ENCODE data around the gene C2CD4A.

C2CD4A gene

DNA sequence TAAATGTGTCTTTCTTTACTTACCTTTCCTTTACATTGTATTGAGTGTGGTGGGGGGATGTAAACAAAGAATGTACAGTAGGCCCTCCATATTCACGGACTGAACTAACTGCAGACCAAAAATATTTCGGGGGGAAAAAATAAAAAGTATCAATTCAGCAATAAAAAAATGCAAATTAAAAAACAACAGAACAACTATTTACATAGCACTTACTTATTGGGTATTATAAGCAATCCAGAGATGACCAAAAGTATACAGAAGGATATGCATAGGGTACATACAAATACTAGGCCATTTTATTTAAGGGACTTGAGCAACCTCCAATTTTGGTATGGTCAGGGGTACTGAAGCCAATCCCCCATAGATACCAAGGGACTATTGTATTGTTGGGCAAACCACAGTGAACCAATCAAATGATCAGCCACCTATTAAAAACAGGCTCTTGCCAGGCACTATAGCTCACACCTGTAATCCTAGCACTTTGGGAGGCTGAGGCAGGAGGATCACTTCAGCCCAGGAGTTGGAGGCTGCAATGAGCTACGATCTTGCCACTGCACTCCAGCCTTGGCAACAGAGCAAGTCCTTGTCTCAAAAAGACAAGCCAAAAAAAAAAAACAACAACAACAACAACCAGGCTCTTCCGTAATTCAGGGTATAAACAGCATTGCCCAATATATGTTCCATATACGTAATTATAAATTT, 8.3 kb upstream of the C2CD4A start (continued):
- TF ChIP-seq, protein P1, sequence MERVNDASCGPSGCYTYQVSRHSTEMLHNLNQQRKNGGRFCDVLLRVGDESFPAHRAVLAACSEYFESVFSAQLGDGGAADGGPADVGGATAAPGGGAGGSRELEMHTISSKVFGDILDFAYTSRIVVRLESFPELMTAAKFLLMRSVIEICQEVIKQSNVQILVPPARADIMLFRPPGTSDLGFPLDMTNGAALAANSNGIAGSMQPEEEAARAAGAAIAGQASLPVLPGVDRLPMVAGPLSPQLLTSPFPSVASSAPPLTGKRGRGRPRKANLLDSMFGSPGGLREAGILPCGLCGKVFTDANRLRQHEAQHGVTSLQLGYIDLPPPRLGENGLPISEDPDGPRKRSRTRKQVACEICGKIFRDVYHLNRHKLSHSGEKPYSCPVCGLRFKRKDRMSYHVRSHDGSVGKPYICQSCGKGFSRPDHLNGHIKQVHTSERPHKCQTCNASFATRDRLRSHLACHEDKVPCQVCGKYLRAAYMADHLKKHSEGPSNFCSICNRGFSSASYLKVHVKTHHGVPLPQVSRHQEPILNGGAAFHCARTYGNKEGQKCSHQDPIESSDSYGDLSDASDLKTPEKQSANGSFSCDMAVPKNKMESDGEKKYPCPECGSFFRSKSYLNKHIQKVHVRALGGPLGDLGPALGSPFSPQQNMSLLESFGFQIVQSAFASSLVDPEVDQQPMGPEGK (CRISPR knock-in tag; IDR thresholded peaks at IDR 0.05; ENCODE audit: borderline replicate concordance): no peak
- TF ChIP-seq ZC3H10 (CRISPR knock-in tag; IDR thresholded peaks at IDR 0.05): no peak
- TF ChIP-seq, protein P2, sequence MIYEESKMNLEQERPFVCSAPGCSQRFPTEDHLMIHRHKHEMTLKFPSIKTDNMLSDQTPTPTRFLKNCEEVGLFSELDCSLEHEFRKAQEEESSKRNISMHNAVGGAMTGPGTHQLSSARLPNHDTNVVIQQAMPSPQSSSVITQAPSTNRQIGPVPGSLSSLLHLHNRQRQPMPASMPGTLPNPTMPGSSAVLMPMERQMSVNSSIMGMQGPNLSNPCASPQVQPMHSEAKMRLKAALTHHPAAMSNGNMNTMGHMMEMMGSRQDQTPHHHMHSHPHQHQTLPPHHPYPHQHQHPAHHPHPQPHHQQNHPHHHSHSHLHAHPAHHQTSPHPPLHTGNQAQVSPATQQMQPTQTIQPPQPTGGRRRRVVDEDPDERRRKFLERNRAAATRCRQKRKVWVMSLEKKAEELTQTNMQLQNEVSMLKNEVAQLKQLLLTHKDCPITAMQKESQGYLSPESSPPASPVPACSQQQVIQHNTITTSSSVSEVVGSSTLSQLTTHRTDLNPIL (CRISPR knock-in tag; IDR thresholded peaks at IDR 0.05; ENCODE audit: low read depth): no peak
- no peak for TF ChIP-seq OSR1 (CRISPR knock-in tag; IDR thresholded peaks at IDR 0.05)

DNA sequence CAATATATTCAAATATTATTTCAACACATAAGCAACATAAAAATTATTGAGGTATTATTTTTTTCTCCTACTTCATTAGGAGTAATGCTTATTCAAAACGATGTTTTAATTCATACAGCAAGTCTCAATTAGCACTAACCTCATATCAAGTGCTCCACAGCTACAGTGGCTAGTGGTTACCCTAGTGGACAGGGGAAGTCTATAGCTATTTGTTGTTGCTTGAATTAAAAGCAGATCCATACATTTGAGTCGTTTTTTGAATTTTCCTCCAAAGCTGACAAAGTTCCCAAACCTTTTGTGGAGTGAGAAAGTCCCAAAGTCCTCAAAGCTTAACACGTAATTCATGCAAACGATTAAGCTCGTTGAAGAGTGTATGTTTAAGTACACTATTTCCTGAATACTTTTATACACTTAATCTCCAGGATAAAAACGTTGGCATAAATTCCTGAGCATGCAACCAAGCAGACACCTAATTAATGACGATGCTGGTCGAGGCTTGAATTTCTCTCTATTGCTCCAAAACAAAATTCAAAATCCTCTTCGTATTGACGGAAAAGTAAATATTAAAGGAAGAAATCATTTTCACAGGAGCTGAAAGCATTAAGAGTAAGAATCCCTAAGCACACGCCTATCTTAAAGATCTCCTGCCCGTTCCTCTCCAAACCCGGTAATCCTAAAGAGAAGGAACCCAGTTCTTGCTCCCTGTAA, 7.5 kb upstream of the C2CD4A start:
- ATAC-seq: peak; percentile 17; the same call in 1 of the 3 replicates
- TF ChIP-seq PPARA (CRISPR knock-in tag; IDR thresholded peaks at IDR 0.05; ENCODE audit: borderline replicate concordance): no peak
- TF ChIP-seq TCF4 (CRISPR knock-in tag; IDR thresholded peaks at IDR 0.05; ENCODE audit: borderline replicate concordance): no peak
- TF ChIP-seq, protein P2 (CRISPR knock-in tag; IDR thresholded peaks at IDR 0.05; ENCODE audit: low read depth): no peak
- TF ChIP-seq OSR1 (CRISPR knock-in tag; IDR thresholded peaks at IDR 0.05): no peak
- TF ChIP-seq, protein P3, sequence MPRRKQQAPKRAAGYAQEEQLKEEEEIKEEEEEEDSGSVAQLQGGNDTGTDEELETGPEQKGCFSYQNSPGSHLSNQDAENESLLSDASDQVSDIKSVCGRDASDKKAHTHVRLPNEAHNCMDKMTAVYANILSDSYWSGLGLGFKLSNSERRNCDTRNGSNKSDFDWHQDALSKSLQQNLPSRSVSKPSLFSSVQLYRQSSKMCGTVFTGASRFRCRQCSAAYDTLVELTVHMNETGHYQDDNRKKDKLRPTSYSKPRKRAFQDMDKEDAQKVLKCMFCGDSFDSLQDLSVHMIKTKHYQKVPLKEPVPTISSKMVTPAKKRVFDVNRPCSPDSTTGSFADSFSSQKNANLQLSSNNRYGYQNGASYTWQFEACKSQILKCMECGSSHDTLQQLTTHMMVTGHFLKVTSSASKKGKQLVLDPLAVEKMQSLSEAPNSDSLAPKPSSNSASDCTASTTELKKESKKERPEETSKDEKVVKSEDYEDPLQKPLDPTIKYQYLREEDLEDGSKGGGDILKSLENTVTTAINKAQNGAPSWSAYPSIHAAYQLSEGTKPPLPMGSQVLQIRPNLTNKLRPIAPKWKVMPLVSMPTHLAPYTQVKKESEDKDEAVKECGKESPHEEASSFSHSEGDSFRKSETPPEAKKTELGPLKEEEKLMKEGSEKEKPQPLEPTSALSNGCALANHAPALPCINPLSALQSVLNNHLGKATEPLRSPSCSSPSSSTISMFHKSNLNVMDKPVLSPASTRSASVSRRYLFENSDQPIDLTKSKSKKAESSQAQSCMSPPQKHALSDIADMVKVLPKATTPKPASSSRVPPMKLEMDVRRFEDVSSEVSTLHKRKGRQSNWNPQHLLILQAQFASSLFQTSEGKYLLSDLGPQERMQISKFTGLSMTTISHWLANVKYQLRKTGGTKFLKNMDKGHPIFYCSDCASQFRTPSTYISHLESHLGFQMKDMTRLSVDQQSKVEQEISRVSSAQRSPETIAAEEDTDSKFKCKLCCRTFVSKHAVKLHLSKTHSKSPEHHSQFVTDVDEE (CRISPR knock-in tag; IDR thresholded peaks at IDR 0.05): no peak
- TF ChIP-seq BACH2 (CRISPR knock-in tag; IDR thresholded peaks at IDR 0.05; ENCODE audit: borderline replicate concordance): no peak
- TF ChIP-seq, protein P1 (CRISPR knock-in tag; IDR thresholded peaks at IDR 0.05; ENCODE audit: borderline replicate concordance): no peak
- no peak for TF ChIP-seq CSDC2 (CRISPR knock-in tag; IDR thresholded peaks at IDR 0.05)
- no peak for TF ChIP-seq ESRRG (CRISPR knock-in tag; IDR thresholded peaks at IDR 0.05)
- no peak for TF ChIP-seq ZNF8 (CRISPR knock-in tag; IDR thresholded peaks at IDR 0.05)
- TF ChIP-seq, protein P4, sequence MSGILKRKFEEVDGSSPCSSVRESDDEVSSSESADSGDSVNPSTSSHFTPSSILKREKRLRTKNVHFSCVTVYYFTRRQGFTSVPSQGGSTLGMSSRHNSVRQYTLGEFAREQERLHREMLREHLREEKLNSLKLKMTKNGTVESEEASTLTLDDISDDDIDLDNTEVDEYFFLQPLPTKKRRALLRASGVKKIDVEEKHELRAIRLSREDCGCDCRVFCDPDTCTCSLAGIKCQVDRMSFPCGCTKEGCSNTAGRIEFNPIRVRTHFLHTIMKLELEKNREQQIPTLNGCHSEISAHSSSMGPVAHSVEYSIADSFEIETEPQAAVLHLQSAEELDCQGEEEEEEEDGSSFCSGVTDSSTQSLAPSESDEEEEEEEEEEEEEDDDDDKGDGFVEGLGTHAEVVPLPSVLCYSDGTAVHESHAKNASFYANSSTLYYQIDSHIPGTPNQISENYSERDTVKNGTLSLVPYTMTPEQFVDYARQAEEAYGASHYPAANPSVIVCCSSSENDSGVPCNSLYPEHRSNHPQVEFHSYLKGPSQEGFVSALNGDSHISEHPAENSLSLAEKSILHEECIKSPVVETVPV (CRISPR knock-in tag; IDR thresholded peaks at IDR 0.05): no peak
- no peak for TF ChIP-seq ZNF70 (CRISPR knock-in tag; IDR thresholded peaks at IDR 0.05)
- no peak for TF ChIP-seq ZNF565 (CRISPR knock-in tag; conservative IDR thresholded peaks at IDR 0.05; ENCODE audit: low read depth)
- no peak for TF ChIP-seq ARNTL (CRISPR knock-in tag; IDR thresholded peaks at IDR 0.05; ENCODE audit: borderline replicate concordance, low read depth)

DNA sequence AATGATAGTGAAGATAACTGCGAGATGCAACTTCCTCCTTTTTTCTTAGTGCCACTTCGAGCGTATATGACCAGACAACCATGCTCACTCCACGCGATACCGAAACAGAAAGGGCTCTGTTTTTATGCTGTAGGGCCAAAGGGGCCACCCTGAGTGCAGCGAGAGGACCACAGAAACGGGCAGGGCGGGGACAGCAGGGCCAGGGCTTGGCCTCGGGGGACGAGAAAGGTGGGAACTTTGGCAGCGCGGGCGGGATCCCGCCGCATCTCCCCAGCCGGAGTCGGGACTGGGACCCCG, 7.0 kb upstream of the C2CD4A start:
- ATAC-seq: peak; percentile 79
- TF ChIP-seq, protein P2 (CRISPR knock-in tag; IDR thresholded peaks at IDR 0.05; ENCODE audit: low read depth): no peak
- TF ChIP-seq ISL1 (CRISPR knock-in tag; IDR thresholded peaks at IDR 0.05): no peak
- TF ChIP-seq ZFP3 (CRISPR knock-in tag; IDR thresholded peaks at IDR 0.05): no peak
- no peak for TF ChIP-seq GLIS3 (CRISPR knock-in tag; IDR thresholded peaks at IDR 0.05)
- no peak for TF ChIP-seq ZNF8 (CRISPR knock-in tag; IDR thresholded peaks at IDR 0.05)
- TF ChIP-seq ZC3H10 (CRISPR knock-in tag; IDR thresholded peaks at IDR 0.05): no peak
- TF ChIP-seq, protein P1 (CRISPR knock-in tag; IDR thresholded peaks at IDR 0.05; ENCODE audit: borderline replicate concordance): no peak
- TF ChIP-seq ZNF70 (CRISPR knock-in tag; IDR thresholded peaks at IDR 0.05): no peak
- TF ChIP-seq ZFP30 (CRISPR knock-in tag; IDR thresholded peaks at IDR 0.05): no peak
- TF ChIP-seq, protein P4 (CRISPR knock-in tag; IDR thresholded peaks at IDR 0.05): no peak
